HG02938 (cell line): Measurements from ENCODE around the gene ZNF618.
"Not testable (repeated sequence)": the region's sequence is repeated elsewhere in the genome, so short reads cannot be mapped to it uniquely, and the experiment has no call there.

Source experiments
- ATAC-seq: cut with Tn5 transposase; IDR thresholded peaks from one replicate; pipeline ENCODE4 v1.9.1; 2021; ENCODE audit warnings: mild to moderate bottlenecking, moderate library complexity; ENCODE audit not compliant: unreplicated experiment

ZNF618 gene

GRCh38 chr9:114034196-114034595 is 158.1 kb downstream of the ZNF618 start:
- ATAC-seq, result no peak

GRCh38 chr9:114034661-114035062 is 158.6 kb downstream of the ZNF618 start:
- no peak for ATAC-seq

GRCh38 chr9:114035221-114035844 is 159.2 kb downstream of the ZNF618 start:
- ATAC-seq, result no peak

GRCh38 chr9:114035845-114036801 is 160.0 kb downstream of the ZNF618 start:
- no peak for ATAC-seq

GRCh38 chr9:114037249-114037648 is 161.1 kb downstream of the ZNF618 start:
- no peak for ATAC-seq

- no peak for ATAC-seq
Measured at GRCh38 chr9:114037961-114038723, 162.0 kb downstream of the ZNF618 start.

- ATAC-seq, result no peak
Measured at GRCh38 chr9:114038724-114039313, 162.7 kb downstream of the ZNF618 start.

GRCh38 chr9:114039484-114039883 is 163.4 kb downstream of the ZNF618 start:
- no peak for ATAC-seq

GRCh38 chr9:114043660-114044059 is 167.6 kb downstream of the ZNF618 start:
- ATAC-seq, result not testable (repeated sequence)

GRCh38 chr9:114046237-114046755 is 170.2 kb downstream of the ZNF618 start:
- ATAC-seq, result no peak

GRCh38 chr9:114046875-114047274 is 170.8 kb downstream of the ZNF618 start:
- no peak for ATAC-seq

DNA sequence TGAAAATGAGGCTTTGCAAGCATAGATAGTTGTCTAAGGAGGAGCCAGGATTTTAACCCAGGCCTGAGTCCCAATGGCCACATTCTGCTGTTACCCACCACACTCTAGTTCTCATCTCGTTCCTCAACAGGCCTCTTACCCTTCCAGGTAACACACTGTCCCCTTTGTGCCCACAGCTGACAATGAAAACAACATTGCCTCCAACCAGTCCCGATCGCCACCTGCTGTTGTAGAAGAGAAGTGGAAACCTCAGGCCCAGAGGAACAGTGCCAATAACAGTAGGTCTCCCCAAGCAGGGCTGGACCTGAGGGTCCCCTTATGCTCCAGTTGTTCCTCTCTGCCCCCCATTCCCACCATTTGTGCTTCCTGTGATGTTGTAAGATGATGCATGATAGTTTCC is 171.6 kb downstream of the ZNF618 start:
- no peak for ATAC-seq

DNA sequence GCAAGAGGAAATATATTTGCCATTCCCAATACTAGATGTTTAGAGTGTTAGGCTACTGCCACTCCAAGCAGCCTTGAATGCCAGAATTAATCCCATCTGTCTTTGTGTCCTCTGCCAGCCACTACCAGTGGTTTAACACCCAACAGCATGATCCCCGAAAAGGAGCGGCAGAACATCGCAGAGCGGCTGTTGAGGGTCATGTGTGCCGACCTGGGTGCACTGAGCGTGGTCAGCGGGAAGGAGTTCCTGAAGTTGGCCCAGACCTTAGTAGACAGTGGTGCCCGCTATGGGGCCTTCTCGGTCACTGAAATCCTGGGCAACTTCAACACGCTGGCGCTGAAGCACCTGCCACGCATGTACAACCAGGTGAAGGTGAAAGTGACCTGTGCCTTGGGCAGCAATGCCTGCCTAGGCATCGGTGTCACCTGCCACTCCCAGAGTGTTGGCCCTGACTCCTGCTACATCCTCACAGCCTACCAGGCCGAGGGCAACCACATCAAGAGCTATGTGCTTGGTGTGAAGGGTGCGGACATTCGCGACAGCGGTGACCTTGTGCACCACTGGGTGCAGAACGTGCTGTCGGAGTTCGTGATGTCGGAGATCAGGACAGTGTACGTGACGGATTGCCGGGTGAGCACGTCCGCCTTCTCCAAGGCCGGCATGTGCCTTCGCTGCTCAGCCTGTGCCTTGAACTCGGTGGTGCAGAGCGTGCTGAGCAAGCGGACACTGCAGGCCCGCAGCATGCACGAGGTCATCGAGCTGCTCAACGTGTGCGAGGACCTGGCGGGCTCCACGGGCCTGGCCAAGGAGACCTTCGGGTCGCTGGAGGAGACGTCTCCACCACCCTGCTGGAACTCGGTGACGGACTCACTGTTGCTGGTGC is 172.7 kb downstream of the ZNF618 start:
- no peak for ATAC-seq

DNA sequence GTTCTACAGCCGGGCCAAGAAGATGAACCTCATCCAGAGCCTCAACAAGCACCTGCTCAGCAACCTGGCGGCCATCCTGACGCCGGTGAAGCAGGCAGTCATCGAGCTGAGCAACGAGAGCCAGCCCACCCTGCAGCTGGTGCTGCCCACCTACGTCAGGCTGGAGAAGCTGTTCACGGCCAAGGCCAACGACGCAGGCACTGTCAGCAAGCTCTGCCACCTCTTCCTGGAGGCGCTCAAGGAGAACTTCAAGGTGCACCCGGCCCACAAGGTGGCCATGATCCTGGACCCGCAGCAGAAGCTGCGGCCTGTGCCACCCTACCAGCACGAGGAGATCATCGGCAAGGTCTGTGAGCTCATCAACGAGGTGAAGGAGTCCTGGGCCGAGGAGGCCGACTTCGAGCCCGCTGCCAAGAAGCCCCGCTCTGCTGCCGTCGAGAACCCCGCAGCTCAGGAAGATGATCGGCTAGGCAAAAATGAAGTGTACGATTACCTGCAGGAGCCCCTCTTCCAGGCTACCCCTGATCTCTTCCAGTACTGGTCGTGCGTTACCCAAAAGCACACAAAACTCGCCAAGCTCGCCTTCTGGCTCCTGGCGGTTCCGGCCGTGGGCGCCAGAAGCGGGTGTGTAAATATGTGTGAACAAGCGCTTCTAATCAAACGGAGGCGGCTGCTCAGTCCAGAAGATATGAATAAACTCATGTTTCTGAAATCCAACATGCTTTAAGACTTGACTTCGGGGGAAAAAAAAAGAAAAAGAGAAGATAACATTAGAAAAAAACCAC is 173.5 kb downstream of the ZNF618 start:
- no peak for ATAC-seq

GRCh38 chr9:114050226-114050568 is 174.1 kb downstream of the ZNF618 start:
- no peak for ATAC-seq

GRCh38 chr9:114050646-114051045 is 174.5 kb downstream of the ZNF618 start:
- no peak for ATAC-seq

DNA sequence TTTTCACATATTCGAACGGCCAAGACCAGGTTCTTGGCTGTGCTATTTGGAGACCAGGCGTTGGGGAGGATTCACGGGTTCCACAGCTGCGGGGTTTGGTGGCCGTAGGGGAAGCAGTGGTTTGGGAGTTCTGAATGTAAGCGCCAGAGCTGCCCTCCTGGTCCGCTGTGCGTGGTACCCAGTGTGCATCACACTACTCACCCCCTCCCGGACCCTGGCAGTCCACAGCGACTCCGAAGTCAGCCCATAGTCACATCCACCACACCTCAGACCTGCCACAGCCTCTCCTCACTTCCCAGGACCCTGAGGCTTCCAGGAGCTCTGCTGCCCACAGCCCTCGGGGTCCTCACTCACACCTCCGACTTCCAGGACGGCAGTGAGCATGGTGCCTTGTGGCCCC is 175.2 kb downstream of the ZNF618 start:
- ATAC-seq, result no peak

- ATAC-seq, result no peak
Measured at GRCh38 chr9:114051706-114052105, 175.6 kb downstream of the ZNF618 start.
